ELF-1 (cell line): ENCODE measurements around the gene SLC25A45.
"Not testable (repeated sequence)": the region's sequence is repeated elsewhere in the genome, so short reads cannot be mapped to it uniquely, and the experiment has no call there.

Experiments used
- DNase-seq: peaks from one replicate; pipeline ENCODE4 v3.0.0-alpha.2; 2016; ENCODE audit warnings: low read depth, low spot score

Gene SLC25A45

GRCh38 chr11:65362966-65363365 is 19.5 kb downstream of the SLC25A45 start:
- DNase-seq: no peak

GRCh38 chr11:65362320-65362931 is 20.0 kb downstream of the SLC25A45 start:
- no peak for DNase-seq

- DNase-seq: no peak
Observed at GRCh38 chr11:65357856-65358356, 24.5 kb downstream of the SLC25A45 start.

GRCh38 chr11:65356394-65356972 is 26.0 kb downstream of the SLC25A45 start:
- DNase-seq: no peak

- DNase-seq: peak; percentile 69
Observed at GRCh38 chr11:65355776-65356393, 26.6 kb downstream of the SLC25A45 start.

- no peak for DNase-seq
Observed at GRCh38 chr11:65355013-65355775, 27.3 kb downstream of the SLC25A45 start.

GRCh38 chr11:65354265-65355012 is 28.0 kb downstream of the SLC25A45 start, which contains the start of gene TIGD3:
Gene TIGD3 (plus strand): TSS chr11:65354751. CDS start chr11:65355809, 1,058 bp downstream.
- peak; percentile 97 for DNase-seq

GRCh38 chr11:65353900-65354264 is 28.6 kb downstream of the SLC25A45 start:
- no peak for DNase-seq

- no peak for DNase-seq
Observed at GRCh38 chr11:65353376-65353775, 29.1 kb downstream of the SLC25A45 start.

- DNase-seq: no peak
Observed at GRCh38 chr11:65352783-65353182, 29.7 kb downstream of the SLC25A45 start.

GRCh38 chr11:65351511-65351910 is 30.9 kb downstream of the SLC25A45 start:
- no peak for DNase-seq

- DNase-seq: no peak
Observed at GRCh38 chr11:65341856-65342255, 40.6 kb downstream of the SLC25A45 start.

GRCh38 chr11:65340226-65340625 is 42.2 kb downstream of the SLC25A45 start:
- DNase-seq: no peak

- no peak for DNase-seq
Observed at GRCh38 chr11:65338676-65339075, 43.8 kb downstream of the SLC25A45 start.

GRCh38 chr11:65334696-65335295 is 47.6 kb downstream of the SLC25A45 start:
- no peak for DNase-seq

GRCh38 chr11:65332591-65332990 is 49.9 kb downstream of the SLC25A45 start:
- DNase-seq: not testable (repeated sequence)

GRCh38 chr11:65330544-65330943 is 51.9 kb downstream of the SLC25A45 start:
- no peak for DNase-seq

GRCh38 chr11:65329944-65330403 is 52.5 kb downstream of the SLC25A45 start:
- peak; percentile 83 for DNase-seq

- no peak for DNase-seq
Observed at GRCh38 chr11:65329478-65329877, 53.0 kb downstream of the SLC25A45 start.

- no peak for DNase-seq
Observed at GRCh38 chr11:65327021-65327420, 55.4 kb downstream of the SLC25A45 start.

GRCh38 chr11:65325435-65325834 is 57.0 kb downstream of the SLC25A45 start:
- no peak for DNase-seq
